BE2C (cell line): ENCODE results near the gene ZCCHC9.

Experiments
- DNase-seq: peaks from one replicate; pipeline ENCODE4 v3.0.0-alpha.2; 2020
- H3K27me3 ChIP-seq: fragments of 250-450 bp; sonication (Bioruptor Pico); 2 replicates; pipeline ENCODE4 v1.5.1; 2020; ENCODE audit warnings: mild to moderate bottlenecking
- H3K36me3 ChIP-seq: fragments of 250-450 bp; sonication (Bioruptor Pico); 2 replicates; pipeline ENCODE4 v1.5.1; 2020; ENCODE audit warnings: mild to moderate bottlenecking
- H3K4me1 ChIP-seq: fragments of 250-450 bp; sonication (Bioruptor Pico); 2 replicates; pipeline ENCODE4 v1.5.1; 2020
- H3K4me3 ChIP-seq: 2 replicates; pipeline ENCODE4 v1.5.1; 2011; ENCODE audit warnings: low read depth, low read length
- H3K9me3 ChIP-seq: fragments of 250-450 bp; sonication (Bioruptor Pico); 2 replicates; pipeline ENCODE4 v1.5.1; 2020
- TF ChIP-seq, protein P1 (sequence below): IDR thresholded peaks from 2 replicates; pipeline ENCODE4 v1.5.1; 2012; ENCODE audit warnings: mild to moderate bottlenecking, low read depth, low read length

The ZCCHC9 gene

GRCh38 chr5:81345411-81346003 lies 44.1 kb downstream of the ZCCHC9 start:
- DNase-seq, result no peak
- TF ChIP-seq, protein P1, sequence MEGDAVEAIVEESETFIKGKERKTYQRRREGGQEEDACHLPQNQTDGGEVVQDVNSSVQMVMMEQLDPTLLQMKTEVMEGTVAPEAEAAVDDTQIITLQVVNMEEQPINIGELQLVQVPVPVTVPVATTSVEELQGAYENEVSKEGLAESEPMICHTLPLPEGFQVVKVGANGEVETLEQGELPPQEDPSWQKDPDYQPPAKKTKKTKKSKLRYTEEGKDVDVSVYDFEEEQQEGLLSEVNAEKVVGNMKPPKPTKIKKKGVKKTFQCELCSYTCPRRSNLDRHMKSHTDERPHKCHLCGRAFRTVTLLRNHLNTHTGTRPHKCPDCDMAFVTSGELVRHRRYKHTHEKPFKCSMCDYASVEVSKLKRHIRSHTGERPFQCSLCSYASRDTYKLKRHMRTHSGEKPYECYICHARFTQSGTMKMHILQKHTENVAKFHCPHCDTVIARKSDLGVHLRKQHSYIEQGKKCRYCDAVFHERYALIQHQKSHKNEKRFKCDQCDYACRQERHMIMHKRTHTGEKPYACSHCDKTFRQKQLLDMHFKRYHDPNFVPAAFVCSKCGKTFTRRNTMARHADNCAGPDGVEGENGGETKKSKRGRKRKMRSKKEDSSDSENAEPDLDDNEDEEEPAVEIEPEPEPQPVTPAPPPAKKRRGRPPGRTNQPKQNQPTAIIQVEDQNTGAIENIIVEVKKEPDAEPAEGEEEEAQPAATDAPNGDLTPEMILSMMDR, result no peak

DNA sequence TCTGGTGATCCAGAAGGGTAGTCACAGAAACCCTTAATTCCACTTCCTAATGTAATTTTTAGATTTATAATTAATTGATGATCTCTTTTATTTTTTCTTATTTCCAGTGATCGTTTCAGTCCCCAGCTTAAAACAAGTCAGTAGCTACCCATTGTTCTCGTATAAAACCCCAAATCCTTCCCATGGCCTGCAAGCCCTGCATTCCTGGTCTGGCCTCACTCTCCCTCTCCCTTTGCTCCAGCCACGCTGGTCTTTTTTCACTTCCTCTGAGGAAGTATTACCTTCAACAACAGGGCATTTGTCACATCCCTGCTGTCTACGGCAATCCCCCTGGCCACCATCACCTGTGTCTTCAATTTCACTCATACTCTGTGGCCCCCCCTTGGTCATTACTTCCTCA lies 47.8 kb downstream of the ZCCHC9 start:
- no peak for DNase-seq
- TF ChIP-seq, protein P1, result no peak
- Histone ChIP-seq H3K9me3 (no peaks in the 10 kb centered on the region), H3K4me3 (no peak overlapping the region), H3K4me1 (no peaks in the 10 kb centered on the region), H3K36me3 (no peaks in the 10 kb centered on the region), H3K27me3 (no peaks in the 10 kb centered on the region)

More at GRCh38 chr5:81345411-81346003, 44.1 kb downstream of the ZCCHC9 start:
- Histone ChIP-seq H3K27me3 (no peaks in the 10 kb centered on the region), H3K9me3 (no peaks in the 10 kb centered on the region), H3K4me3 (no peak overlapping the region), H3K4me1 (0 out of 2 replicates have a peak, but pooled peaks cover 3% of the 10 kb centered on the region), H3K36me3 (no peaks in the 10 kb centered on the region)

GRCh38 chr5:81350507-81350906 lies 49.1 kb downstream of the ZCCHC9 start:
- no peak for DNase-seq
- H3K36me3 ChIP-seq, result no peaks in the 10 kb centered on the region
- no peak overlapping the region for H3K4me3 ChIP-seq
- no peaks in the 10 kb centered on the region for H3K27me3 ChIP-seq
- H3K4me1 ChIP-seq, result no peaks in the 10 kb centered on the region
- TF ChIP-seq, protein P1, result no peak
- H3K9me3 ChIP-seq, result no peaks in the 10 kb centered on the region

DNA sequence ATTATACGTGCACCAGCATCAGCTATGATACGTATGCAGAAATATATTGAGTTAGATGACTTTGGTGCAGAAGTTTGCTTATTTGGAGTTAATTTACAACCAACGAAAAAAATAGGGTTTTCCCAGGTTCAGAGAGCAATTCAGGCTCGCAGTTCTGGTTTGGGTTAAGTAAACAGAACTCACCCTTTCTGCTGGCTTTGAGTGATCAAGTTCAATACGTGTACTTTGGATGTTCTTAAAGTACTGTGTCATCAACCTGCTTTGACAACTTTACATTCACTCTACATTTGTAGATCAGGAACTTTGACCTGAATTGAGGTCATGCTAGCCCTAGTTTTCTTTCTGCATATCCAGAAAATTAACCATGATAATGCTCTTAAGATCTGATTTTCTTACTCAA lies 51.8 kb downstream of the ZCCHC9 start:
- Histone ChIP-seq H3K9me3 (no peaks in the 10 kb centered on the region), H3K4me1 (no peaks in the 10 kb centered on the region), H3K27me3 (no peaks in the 10 kb centered on the region), H3K36me3 (no peaks in the 10 kb centered on the region), H3K4me3 (no peak overlapping the region)
- DNase-seq, result no peak
- TF ChIP-seq, protein P1, result no peak

GRCh38 chr5:81354093-81354492 lies 52.7 kb downstream of the ZCCHC9 start:
- Histone ChIP-seq H3K36me3 (no peaks in the 10 kb centered on the region), H3K4me3 (no peak overlapping the region)
- TF ChIP-seq, protein P1, result no peak

DNA sequence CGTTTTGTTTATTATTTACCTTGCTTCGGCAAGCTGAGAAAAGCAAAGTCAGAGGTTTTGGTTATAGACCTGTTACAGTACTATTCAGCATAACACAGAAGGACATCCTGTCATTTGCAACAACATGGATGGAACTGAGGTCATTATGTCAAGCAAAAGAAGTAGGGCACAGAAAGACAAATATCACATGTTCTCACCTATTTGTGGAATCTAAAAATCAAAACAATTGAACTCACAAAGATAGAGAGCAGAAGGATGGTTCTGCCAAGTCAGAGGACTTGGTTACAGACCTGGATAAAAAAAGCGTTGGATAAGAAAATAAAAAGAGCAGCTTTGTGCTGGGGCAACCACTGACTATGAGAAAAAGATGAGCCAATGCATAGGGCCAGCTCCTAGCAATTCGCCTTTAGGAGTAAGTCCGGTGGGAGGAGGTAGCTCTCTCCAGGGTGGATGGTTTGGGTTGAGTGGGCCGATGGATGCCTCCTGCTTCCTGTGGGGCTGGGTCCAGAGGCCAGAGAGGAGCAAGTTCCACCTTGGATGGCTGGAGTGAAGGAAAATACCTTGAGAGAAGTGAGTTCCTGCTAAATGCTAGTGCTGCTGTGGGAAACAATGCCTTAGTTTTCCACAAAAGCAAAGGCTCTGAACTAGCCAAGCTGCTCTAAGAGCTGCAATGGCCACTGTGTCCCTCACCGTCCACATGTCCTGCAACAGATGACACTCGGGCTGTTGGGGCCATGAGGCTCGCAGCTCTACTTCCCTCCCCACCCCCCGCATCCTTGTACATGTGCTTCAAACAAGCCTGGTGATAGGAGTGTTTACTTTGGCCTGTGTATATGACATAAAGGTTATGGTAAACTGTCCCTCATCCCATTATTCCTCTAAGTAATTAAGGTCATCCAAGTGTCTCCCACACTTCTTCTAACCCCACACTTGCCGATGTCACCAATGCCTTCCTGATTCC lies 54.2 kb downstream of the ZCCHC9 start:
- H3K9me3 ChIP-seq, result no peaks in the 10 kb centered on the region
- TF ChIP-seq, protein P1, result no peak
- no peaks in the 10 kb centered on the region for H3K4me1 ChIP-seq
- no peak for DNase-seq
- H3K27me3 ChIP-seq, result no peaks in the 10 kb centered on the region
- H3K36me3 ChIP-seq, result no peaks in the 10 kb centered on the region
- H3K4me3 ChIP-seq, result no peak overlapping the region

More at GRCh38 chr5:81354093-81354492, 52.7 kb downstream of the ZCCHC9 start:
- DNase-seq, result no peak
- Histone ChIP-seq H3K9me3 (no peaks in the 10 kb centered on the region), H3K27me3 (no peaks in the 10 kb centered on the region), H3K4me1 (no peaks in the 10 kb centered on the region)
